ENCODE data around the gene IQSEC2. TPM values are rescaled to one million over a fixed set of nuclear protein-coding genes. Genes with fewer than 3 reads are reported as not detected.

The IQSEC2 gene
- total and polyA plus RNA-seq, 2 of the 8 experiments (the other 6 are each of a cell fraction or from before 2014, with no cell fraction given): 6.1 to 54.9 TPM

GRCh38 chrX:53316860-53317237 is 35.5 kb upstream of the IQSEC2 start:
- Histone ChIP-seq H3K4ac (replicated peaks; ENCODE audit: insufficient read length, low read depth, low read length) (no peak overlapping the region), H4K20me1 (replicated peaks in 1 of 2; ENCODE audit: control insufficient read depth in 1 of 2, insufficient read depth in 2 of 2, low read length in 2 of 2) (peaks cover 0 to 3% of the 10 kb centered on the region in 2 experiments), H2BK120ac (replicated peaks; ENCODE audit: low read depth, low read length) (no peak overlapping the region), H3K79me2 (ENCODE audit: control insufficient read depth in 1 of 2, insufficient read depth in 2 of 2, low read length in 2 of 2) (peaks cover 5 to 62% of the 10 kb centered on the region in 2 experiments; a peak in 3 of 4 replicates), H3K23ac (ENCODE audit: insufficient read length) (no peak overlapping the region), H2BK5ac (ENCODE audit: low read depth, low read length) (no peak overlapping the region), H3K4me2 (ENCODE audit: insufficient read depth in 1 of 2, low read depth in 2 of 2, low read length in 2 of 2) (peak overlapping the region in 1 of 2 experiments; percentile 28; a peak in 3 of 4 replicates), H3K23me2 (ENCODE audit: low read depth, low read length) (peaks cover 13% of the 10 kb centered on the region; the same call in 1 of the 2 replicates), H3K14ac (ENCODE audit: insufficient read length) (no peak overlapping the region), H2BK15ac (ENCODE audit: low read length) (no peak overlapping the region), H3K79me1 (ENCODE audit: low read depth, low read length) (no peaks in the 10 kb centered on the region; the same call in 1 of the 2 replicates), H3K18ac (ENCODE audit: extremely low read depth, low read length) (no peak overlapping the region), H4K8ac (ENCODE audit: extremely low read depth, insufficient read depth, low read length) (no peak overlapping the region), H3K4me1 (replicated peaks in 1 of 4; ENCODE audit: control insufficient read depth in 3 of 4, insufficient read depth in 4 of 4, low read length in 3 of 4) (peaks cover 4 to 15% (median 7%) of the 10 kb centered on the region in 4 experiments), H4K5ac (ENCODE audit: insufficient read length, low read depth, low read length) (no peak overlapping the region), H2BK20ac (ENCODE audit: low read length) (no peak overlapping the region), H3K27me3 (replicated peaks in 1 of 4; ENCODE audit: control insufficient read depth in 3 of 4, extremely low read depth in 1 of 4, insufficient read depth in 3 of 4, low read length in 3 of 4) (peaks cover 1 to 26% (median 14%) of the 10 kb centered on the region in 4 experiments; a peak in 6 of 7 replicates), H2AFZ (ENCODE audit: low read length) (no peak overlapping the region), H3K4me3 (ENCODE audit: extremely low read depth in 1 of 4, insufficient read depth in 2 of 4, low read depth in 3 of 4, low read length in 4 of 4) (no peak overlapping the region), H2BK12ac (ENCODE audit: low read depth, low read length) (no peak overlapping the region), H3K27ac (ENCODE audit: low read depth, low read length) (no peak overlapping the region), H4K91ac (replicated peaks; ENCODE audit: insufficient read length, low read length) (no peak overlapping the region), H3K36me3 (ENCODE audit: control insufficient read depth in 2 of 4, insufficient read depth in 4 of 4, low read length in 3 of 4) (no peaks in the 10 kb centered on the region), H3K56ac (replicated peaks; ENCODE audit: insufficient read length, low read depth, low read length) (no peak overlapping the region), H3K9ac (replicated peaks in 1 of 4; ENCODE audit: extremely low read depth in 1 of 4, low read depth in 3 of 4, low read length in 3 of 4) (no peak overlapping the region), H3K9me3 (ENCODE audit: insufficient read depth in 2 of 2, low read depth in 1 of 2, low read length in 1 of 2) (no peaks in the 10 kb centered on the region), H2AK5ac (ENCODE audit: low read depth, low read length) (no peak overlapping the region)
- FAIRE-seq: no peak
- no peak for TF ChIP-seq E2F6 (IDR thresholded peaks at IDR 0.05)
- POLR2A ChIA-PET (ENCODE audit: partially characterized antibody): interaction anchor here (1.1 kb wide), 1 partner anchor 105 kb away, joined by 3 read pairs; the partner anchor contains the start of gene SMC1A
- 83% methylated on average over 4 of the region's 6 CpGs; no CpG with 5 or more reads in 1 of the 2 experiments for WGBS, 2 experiments (ENCODE audit: extremely low coverage in 1 of 2, insufficient coverage in 1 of 2, insufficient read length in 1 of 2, insufficient replicate concordance in 2 of 2, low coverage in 1 of 2, low lambda C conversion rate in 2 of 2, missing lambda C conversion rate in 1 of 2)
- CTCF ChIA-PET (ENCODE audit: partially characterized antibody): interaction anchor here (0.5 to 5.1 kb wide), 24 partner anchors 8 to 178 kb away, joined by 3 to 78 read pairs (median 4); partner anchors contain the start of gene IQSEC2
- DNase-seq (ENCODE audit: low read depth in 1 of 2, low spot score in 2 of 2): no peak

Measured in H1 (cell line).